ENCODE results near the gene DAPL1.

- TF ChIP-seq EZH2 (IDR thresholded peaks at IDR 0.05) (no peak), POLR2AphosphoS5 (IDR thresholded peaks at IDR 0.05; ENCODE audit: borderline replicate concordance, low read depth, low read length) (no peak), FOXP2 (optimal IDR thresholded peaks at IDR 0.05; ENCODE audit: control extremely low read depth, extremely low read length, insufficient read depth) (no peak)
Observed at GRCh38 chr2:158825021-158825420, 29.9 kb downstream of the DAPL1 start.
